Hematopoietic multipotent progenitor cell (in vitro differentiated cells): ENCODE measurements around the gene AJM1. TPM values are rescaled to one million over a fixed set of nuclear protein-coding genes. Genes with fewer than 3 reads are reported as not detected.

ENCODE experiments used
- small RNA-seq: library from RNA; depleted of rRNA; stranded (forward); fragments of <200 nt; gene quantifications from one replicate; pipeline ENCODE3, GENCODE V24; 2012
- total RNA-seq: library from RNA; depleted of rRNA; stranded (reverse); fragments of >200 nt; gene quantifications from one replicate; pipeline ENCODE4 v1.2.3, GENCODE V29; 2012

AJM1 gene
- total RNA-seq, 1 donor = 0.27 TPM

Small RNA genes within 50 kb of the gene (small RNA-seq; reads per million reads assigned to genes)
- gene AL355987.2 (not detected), gene MIR4292 (not detected), gene MIR4479 (0.41 reads per million)

Other genes with a start within 250 kb of the AJM1 start
- 272 TPM for gene EGFL7, start 179.6 kb upstream of the AJM1 start, total RNA-seq
- gene AGPAT2, start 155.0 kb upstream of the AJM1 start, total RNA-seq = 76.5 TPM
- 227 TPM for gene DIPK1B, start 129.9 kb upstream of the AJM1 start, total RNA-seq
- gene LCN10, start 99.5 kb upstream of the AJM1 start, total RNA-seq = 1.3 TPM
- gene LCN6, start 94.0 kb upstream of the AJM1 start, total RNA-seq = 0.81 TPM
- gene LCN8, start 84.2 kb upstream of the AJM1 start, total RNA-seq = not detected
- gene LCN15, start 78.0 kb upstream of the AJM1 start, total RNA-seq = not detected
- gene TMEM141, start 51.1 kb upstream of the AJM1 start, total RNA-seq = 47.1 TPM
- 1.6 TPM for gene CCDC183, start 46.1 kb upstream of the AJM1 start, total RNA-seq
- gene RABL6, start 34.5 kb upstream of the AJM1 start, total RNA-seq = 66.8 TPM
- 36.9 TPM for gene PHPT1, start 6.9 kb downstream of the AJM1 start, total RNA-seq
- 1.1 TPM for gene MAMDC4, start 9.9 kb downstream of the AJM1 start, total RNA-seq
- 211 TPM for gene EDF1, start 23.8 kb downstream of the AJM1 start, total RNA-seq
- gene TRAF2, start 44.0 kb downstream of the AJM1 start, total RNA-seq = 20.5 TPM
- 179 TPM for gene FBXW5, start 102.3 kb downstream of the AJM1 start, total RNA-seq
- gene C8G, start 102.8 kb downstream of the AJM1 start, total RNA-seq = 0.81 TPM
- gene LCN12, start 109.8 kb downstream of the AJM1 start, total RNA-seq = 0.54 TPM
- not detected for gene PTGDS, start 135.0 kb downstream of the AJM1 start, total RNA-seq
- not detected for gene LCNL1, start 140.5 kb downstream of the AJM1 start, total RNA-seq
- gene PAXX, start 149.9 kb downstream of the AJM1 start, total RNA-seq = 16.7 TPM
- 0.27 TPM for gene CLIC3, start 154.1 kb downstream of the AJM1 start, total RNA-seq
- gene ABCA2, start 185.8 kb downstream of the AJM1 start, total RNA-seq = 99.1 TPM
- 14.3 TPM for gene FUT7, start 189.6 kb downstream of the AJM1 start, total RNA-seq
- gene NPDC1, start 203.7 kb downstream of the AJM1 start, total RNA-seq = 51.2 TPM
- not detected for gene ENTPD2, start 211.6 kb downstream of the AJM1 start, total RNA-seq
- 4.8 TPM for gene SAPCD2, start 228.1 kb downstream of the AJM1 start, total RNA-seq
- gene UAP1L1, start 235.0 kb downstream of the AJM1 start, total RNA-seq = 14.8 TPM
- gene MAN1B1, start 244.5 kb downstream of the AJM1 start, total RNA-seq = 70.8 TPM